Measurements from ENCODE around the gene SNX2. TPM values are rescaled to one million over a fixed set of nuclear protein-coding genes. Genes with fewer than 3 reads are reported as not detected.

Gene SNX2
- polyA plus RNA-seq, 1 experiment = 63.9 TPM

GRCh38 chr5:122790354-122791103 is 15.6 kb downstream of the SNX2 start:
- H3K4me3 ChIP-seq (ENCODE audit: low read depth, low read length) = no peak overlapping the region
- ChIA-PET CTCF (interaction anchor here (1.2 kb wide), 1 partner anchor 13 kb away, joined by 3 read pairs; no protein-coding TSS in a partner anchor), POLR2A (interaction anchor here (0.6 to 1.5 kb wide), 2 partner anchors 10 to 151 kb away, joined by 3 read pairs; no protein-coding TSS in a partner anchor)
- TF ChIP-seq CTCF (IDR thresholded peaks at IDR 0.05; ENCODE audit: low read depth, low read length) = no peak
- no peaks in the 10 kb centered on the region for H3K27me3 ChIP-seq (ENCODE audit: control insufficient read depth, insufficient read depth, low read length)
- no peaks in the 10 kb centered on the region for H3K9me3 ChIP-seq (ENCODE audit: control insufficient read depth, insufficient read depth, low read length)
- no peak for DNase-seq (ENCODE audit: low read depth, low spot score)
- H3K27ac ChIP-seq (ENCODE audit: low read depth, low read length) = no peak overlapping the region

GRCh38 chr5:122805481-122805880 is 30.6 kb downstream of the SNX2 start:
- CTCF ChIA-PET = no interaction called here
- POLR2A ChIA-PET = no interaction called here

GRCh38 chr5:122810405-122810804 is 35.5 kb downstream of the SNX2 start:
- DNase-seq (ENCODE audit: low read depth, low spot score) = no peak
- TF ChIP-seq CTCF (IDR thresholded peaks at IDR 0.05; ENCODE audit: low read depth, low read length) = no peak
- CTCF ChIA-PET = no interaction called here
- POLR2A ChIA-PET = no interaction called here
- no peaks in the 10 kb centered on the region for H3K27me3 ChIP-seq (ENCODE audit: control insufficient read depth, insufficient read depth, low read length)
- H3K4me3 ChIP-seq (ENCODE audit: low read depth, low read length) = no peak overlapping the region
- no peaks in the 10 kb centered on the region for H3K9me3 ChIP-seq (ENCODE audit: control insufficient read depth, insufficient read depth, low read length)
- H3K27ac ChIP-seq (ENCODE audit: low read depth, low read length) = no peak overlapping the region

More at GRCh38 chr5:122805481-122805880, 30.6 kb downstream of the SNX2 start:
- no peak for TF ChIP-seq CTCF (IDR thresholded peaks at IDR 0.05; ENCODE audit: low read depth, low read length)
- Histone ChIP-seq H3K4me3 (ENCODE audit: low read depth, low read length) (no peak overlapping the region), H3K27me3 (ENCODE audit: control insufficient read depth, insufficient read depth, low read length) (no peaks in the 10 kb centered on the region), H3K27ac (ENCODE audit: low read depth, low read length) (no peak overlapping the region), H3K9me3 (ENCODE audit: control insufficient read depth, insufficient read depth, low read length) (no peaks in the 10 kb centered on the region)
- DNase-seq (ENCODE audit: low read depth, low spot score) = no peak

GRCh38 chr5:122815218-122815767 is 40.4 kb downstream of the SNX2 start:
- no peak overlapping the region for H3K27ac ChIP-seq (ENCODE audit: low read depth, low read length)
- no peak for TF ChIP-seq CTCF (IDR thresholded peaks at IDR 0.05; ENCODE audit: low read depth, low read length)
- POLR2A ChIA-PET = no interaction called here
- no peak overlapping the region for H3K4me3 ChIP-seq (ENCODE audit: low read depth, low read length)
- no peak for DNase-seq (ENCODE audit: low read depth, low spot score)
- CTCF ChIA-PET = no interaction called here
- no peaks in the 10 kb centered on the region for H3K27me3 ChIP-seq (ENCODE audit: control insufficient read depth, insufficient read depth, low read length)
- no peaks in the 10 kb centered on the region for H3K9me3 ChIP-seq (ENCODE audit: control insufficient read depth, insufficient read depth, low read length)

- no peak for TF ChIP-seq CTCF (IDR thresholded peaks at IDR 0.05; ENCODE audit: low read depth, low read length)
- POLR2A ChIA-PET = no interaction called here
- H3K27me3 ChIP-seq (ENCODE audit: control insufficient read depth, insufficient read depth, low read length) = no peaks in the 10 kb centered on the region
- CTCF ChIA-PET = interaction anchor here (0.5 kb wide), 1 partner anchor 316 kb away, joined by 4 read pairs; no protein-coding TSS in a partner anchor
- H3K9me3 ChIP-seq (ENCODE audit: control insufficient read depth, insufficient read depth, low read length) = no peaks in the 10 kb centered on the region
- no peak for DNase-seq (ENCODE audit: low read depth, low spot score)
- H3K27ac ChIP-seq (ENCODE audit: low read depth, low read length) = no peak overlapping the region
- H3K4me3 ChIP-seq (ENCODE audit: low read depth, low read length) = no peak overlapping the region
Observed at GRCh38 chr5:122816756-122817155, 41.9 kb downstream of the SNX2 start.
